Measurements from ENCODE around the gene LEF1.
A peak's percentile ranks its signal among the peaks of the same experiment; 100 is the strongest.

The LEF1 gene

DNA sequence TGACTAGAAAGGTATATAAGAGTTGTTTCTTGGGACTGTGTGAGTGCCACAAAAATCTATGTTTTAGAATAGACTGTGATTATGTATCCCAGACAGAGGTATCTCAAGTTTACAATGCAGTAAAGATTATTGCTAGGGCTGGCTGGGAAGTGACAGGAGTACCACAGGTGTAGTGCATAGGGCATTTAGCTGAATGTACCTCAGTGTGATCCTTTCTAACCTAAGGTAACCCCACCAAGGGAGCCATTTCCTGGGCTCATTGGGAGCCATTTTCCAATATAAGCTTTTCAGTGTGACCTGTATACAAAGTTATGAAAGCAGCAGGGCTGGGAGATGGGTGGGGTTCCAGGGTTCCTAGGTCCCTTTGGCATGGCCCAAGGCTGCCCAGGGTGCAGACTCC, 6.1 kb upstream of the LEF1 start:
- no peak for DNase-seq (ENCODE audit: low read depth)

DNA sequence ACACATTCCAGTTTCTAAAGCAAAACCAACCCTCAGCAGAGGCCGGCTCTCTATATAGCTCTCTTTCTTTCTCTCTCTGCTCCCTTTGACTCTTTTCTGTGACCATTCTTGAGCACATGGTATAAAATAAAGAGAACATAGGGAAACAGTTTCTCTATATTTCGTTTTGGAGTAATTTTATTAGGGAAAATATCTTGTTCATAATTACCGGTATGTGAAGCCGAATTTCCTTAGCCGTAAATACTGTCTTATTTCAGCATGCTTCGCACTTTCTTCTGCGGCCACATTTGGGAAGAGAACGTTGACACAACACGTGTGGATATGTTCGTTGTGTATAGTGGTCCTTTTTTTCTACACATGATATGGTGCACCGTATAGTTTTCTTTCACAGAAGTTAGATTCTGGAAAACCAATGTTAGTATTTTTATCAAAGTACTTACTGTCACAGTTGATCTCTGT, 4.9 kb upstream of the LEF1 start:
- no peak for DNase-seq (ENCODE audit: low read depth)

- DNase-seq (ENCODE audit: low read depth): no peak
Observed at GRCh38 chr4:108172753-108173598, 4.2 kb upstream of the LEF1 start.

GRCh38 chr4:108172231-108172752, 3.6 kb upstream of the LEF1 start:
- no peak for DNase-seq (ENCODE audit: low read depth)

GRCh38 chr4:108171339-108172230, 2.9 kb upstream of the LEF1 start:
- no peak for DNase-seq (ENCODE audit: low read depth)

- DNase-seq (ENCODE audit: low read depth): no peak
Observed at GRCh38 chr4:108170631-108171338, 2.1 kb upstream of the LEF1 start.

DNA sequence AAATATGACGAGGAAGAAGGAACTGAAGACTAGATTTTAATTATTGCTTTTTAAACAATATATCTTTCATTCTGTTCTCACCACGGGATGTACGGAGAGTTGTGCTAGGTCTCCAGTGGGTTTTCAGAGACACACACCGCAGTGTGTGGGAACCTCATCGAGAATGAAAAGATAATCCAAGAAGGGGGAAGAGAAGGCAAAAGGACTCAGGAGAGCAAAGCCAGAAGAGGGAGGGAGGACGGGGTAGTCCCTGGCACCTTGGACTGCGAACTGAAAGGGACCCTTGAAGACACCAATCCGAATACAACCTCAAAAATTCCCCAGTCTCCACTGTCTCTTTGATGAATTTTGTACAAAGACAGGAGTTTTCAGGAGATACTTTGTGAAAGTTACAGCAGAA, 932 bp upstream of the LEF1 start:
- no peak for DNase-seq (ENCODE audit: low read depth)

DNA sequence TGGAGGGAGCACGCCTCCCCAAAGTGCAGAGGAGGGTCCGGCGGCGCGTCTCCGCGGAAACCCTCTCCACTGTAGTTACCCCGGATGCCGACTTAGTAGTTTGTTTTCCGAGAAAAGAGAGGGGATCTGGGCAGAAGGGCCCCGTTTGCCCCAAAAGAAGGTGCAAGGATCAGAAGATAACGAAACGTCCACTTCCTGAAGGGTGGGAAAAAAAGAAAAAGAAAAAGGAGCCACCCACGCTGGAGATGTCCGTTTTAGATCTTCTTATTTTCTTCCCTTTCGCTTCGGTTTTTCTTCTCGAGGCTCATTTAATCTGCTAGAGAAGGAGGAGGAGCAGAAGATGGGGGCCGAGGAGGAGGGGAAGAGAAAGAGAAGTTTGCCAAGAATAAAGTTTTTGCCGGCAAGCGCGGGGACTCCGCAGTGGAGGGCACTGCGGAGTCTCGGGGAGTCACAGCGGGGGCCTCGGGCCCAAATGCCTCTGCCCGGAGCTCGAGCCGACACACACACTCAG, 517 bp downstream of the LEF1 start:
- no peak for DNase-seq (ENCODE audit: low read depth)

GRCh38 chr4:108166441-108167315, 2.1 kb downstream of the LEF1 start:
- DNase-seq (ENCODE audit: low read depth): no peak

DNA sequence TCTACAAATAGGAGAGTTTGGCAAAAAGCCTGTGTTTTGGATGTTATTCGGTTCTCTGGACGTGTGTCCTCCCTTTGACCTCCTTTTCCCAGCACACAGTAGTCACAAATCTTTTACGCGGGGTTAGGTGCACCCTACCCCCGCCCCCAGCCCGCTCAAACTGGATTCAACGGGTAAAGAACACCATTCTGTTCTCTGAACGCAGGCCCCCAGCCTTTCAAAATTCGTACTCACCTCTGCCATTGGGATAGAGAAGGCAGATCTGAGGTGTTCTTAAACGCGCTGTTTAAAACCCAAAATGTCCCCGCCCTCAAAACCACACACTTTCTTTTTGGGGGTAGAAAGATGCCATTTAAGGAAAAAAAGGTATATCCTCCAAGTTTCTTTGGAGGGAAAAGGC, 2.7 kb downstream of the LEF1 start:
- DNase-seq (ENCODE audit: low read depth): no peak

GRCh38 chr4:108165586-108165985, 3.1 kb downstream of the LEF1 start:
- DNase-seq (ENCODE audit: low read depth): no peak

DNA sequence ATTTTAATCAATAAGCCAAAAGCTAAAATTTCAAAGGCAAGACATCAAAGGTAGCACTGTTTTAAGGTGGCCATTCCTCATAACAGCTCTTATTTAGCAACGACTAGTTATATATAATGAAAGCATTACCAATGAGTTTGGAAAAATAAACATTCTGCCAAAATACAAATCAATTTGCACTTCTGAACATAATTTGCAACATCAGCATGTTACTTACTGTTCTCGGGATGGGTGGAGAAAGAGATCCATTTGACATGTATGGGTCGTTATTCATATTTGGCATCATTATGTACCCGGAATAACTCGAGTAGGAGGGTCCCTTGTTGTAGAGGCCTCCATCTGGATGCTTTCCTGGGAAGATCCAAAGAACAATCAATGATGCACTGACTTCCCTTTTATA, 5.4 kb downstream of the LEF1 start:
- no peak for DNase-seq (ENCODE audit: low read depth)

DNA sequence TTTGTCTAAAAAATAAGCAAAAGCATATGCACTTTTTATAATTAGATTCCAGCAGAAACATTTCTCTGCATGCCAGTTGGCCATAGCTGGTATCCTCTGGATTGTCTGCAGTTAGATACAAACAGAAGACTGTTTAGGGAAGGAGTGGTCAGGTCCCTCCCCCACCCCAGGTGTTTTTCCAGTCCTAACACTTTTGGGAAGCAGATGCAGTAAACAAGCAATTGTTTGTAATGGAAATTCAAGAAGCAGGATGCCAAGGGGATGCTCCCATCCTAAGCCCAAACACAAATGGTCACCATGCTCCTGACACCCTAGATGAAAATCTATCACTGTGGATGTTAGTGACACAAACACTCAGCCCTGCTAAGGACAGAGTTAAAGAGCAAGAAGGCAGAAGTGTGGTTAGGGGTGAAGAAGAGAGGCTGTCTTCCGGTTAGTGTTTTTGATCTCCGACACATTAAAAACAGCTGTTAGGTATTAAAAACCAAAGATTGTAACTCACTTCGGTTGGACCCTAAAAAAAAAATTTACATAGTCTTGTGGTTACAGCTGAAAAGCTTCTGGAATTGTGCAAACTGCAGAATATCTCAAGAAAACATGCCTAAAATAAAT, 7.9 kb downstream of the LEF1 start:
- DNase-seq (ENCODE audit: low read depth): no peak

DNA sequence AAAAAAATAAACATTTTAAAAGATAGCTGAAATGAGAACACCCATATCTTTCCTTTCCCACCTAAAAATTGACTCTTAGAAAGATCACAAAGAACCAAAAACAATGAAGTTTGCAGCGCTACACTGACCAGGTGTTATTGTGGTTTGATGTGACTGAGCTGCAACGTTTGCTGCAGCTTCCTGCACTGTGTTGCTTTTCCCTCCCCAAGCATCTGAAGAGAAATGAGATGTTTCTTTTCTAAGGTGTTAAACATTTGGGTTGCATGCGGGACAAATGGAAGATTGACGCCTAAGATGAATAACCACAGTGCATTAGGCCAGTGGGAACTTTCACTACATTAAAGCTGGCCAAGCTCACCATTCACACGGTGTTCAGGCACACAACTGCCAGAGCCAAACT, 8.9 kb downstream of the LEF1 start:
- DNase-seq (ENCODE audit: low read depth): no peak

GRCh38 chr4:108157655-108158054, 11.1 kb downstream of the LEF1 start:
- no peak for DNase-seq (ENCODE audit: low read depth)

- no peak for DNase-seq (ENCODE audit: low read depth)
Observed at GRCh38 chr4:108156391-108156790, 12.3 kb downstream of the LEF1 start.

- no peak for DNase-seq (ENCODE audit: low read depth)
Observed at GRCh38 chr4:108155373-108155772, 13.4 kb downstream of the LEF1 start.

GRCh38 chr4:108152980-108153379, 15.8 kb downstream of the LEF1 start:
- no peak for DNase-seq (ENCODE audit: low read depth)

- peak; percentile 85 for DNase-seq (ENCODE audit: low read depth)
Observed at GRCh38 chr4:108149588-108150380, 18.9 kb downstream of the LEF1 start.

- DNase-seq (ENCODE audit: low read depth): no peak
Observed at GRCh38 chr4:108148316-108148715, 20.4 kb downstream of the LEF1 start.

Measured in GM04503 (cell line).